Measurements from ENCODE around the gene DHH. TPM values are rescaled to one million over a fixed set of nuclear protein-coding genes. Genes with fewer than 3 reads are reported as not detected.
"Not testable (repeated sequence)": the region's sequence is repeated elsewhere in the genome, so short reads cannot be mapped to it uniquely, and the experiment has no call there.

DHH gene
- total RNA-seq, 6 donors from 2014 or later: 0.39 to 3.1 (median 0.76) TPM; not detected in 1

GRCh38 chr12:49130151-49131050 is 35.8 kb upstream of the DHH start:
- Histone ChIP-seq H3K4me3 (peak overlapping the region; percentile 43 to 98 (median 80)), H3K9me3 (no peaks in the 10 kb centered on the region), H3K27ac (peak overlapping the region; percentile 99 to 100 (median 99)), H3K4me1 (peaks cover 27 to 35% (median 28%) of the 10 kb centered on the region in 4 donors), H3K27me3 (no peaks in the 10 kb centered on the region), H3K36me3 (peaks cover 15 to 32% (median 20%) of the 10 kb centered on the region in 4 donors)
- TF ChIP-seq POLR2AphosphoS5 (IDR thresholded peaks at IDR 0.05) (peak; percentile 84 to 85), POLR2A (IDR thresholded peaks at IDR 0.05) (peak in 3 of 4 donors; percentile 34 to 89 (median 72)), EP300 (IDR thresholded peaks at IDR 0.05) (peak in 2 of 4 donors; percentile 40 to 74), CTCF (IDR thresholded peaks at IDR 0.05) (peak; percentile 87 to 98 (median 96))
- ATAC-seq (ENCODE audit: low FRiP score in 2 of 2) (peak; percentile 95 to 96), DNase-seq (peak; percentile 98)
- WGBS, 2 donors: 0 to 1% methylated on average over 37 to 56 of the region's 66 CpGs

GRCh38 chr12:49129332-49130150 is 34.9 kb upstream of the DHH start:
- H3K4me3 ChIP-seq: peak overlapping the region; percentile 35 to 98 (median 80)
- TF ChIP-seq POLR2AphosphoS5 (IDR thresholded peaks at IDR 0.05): no peak
- TF ChIP-seq CTCF (IDR thresholded peaks at IDR 0.05): no peak
- no peak for TF ChIP-seq POLR2A (IDR thresholded peaks at IDR 0.05)
- TF ChIP-seq EP300 (IDR thresholded peaks at IDR 0.05): no peak
- H3K27ac ChIP-seq: peak overlapping the region; percentile 99 to 100 (median 99)
- no peaks in the 10 kb centered on the region for H3K9me3 ChIP-seq
- H3K4me1 ChIP-seq: peaks cover 27 to 35% (median 28%) of the 10 kb centered on the region in 4 donors
- 47 to 48% methylated on average over 18 of the region's 18 CpGs for WGBS, 2 donors
- H3K27me3 ChIP-seq: no peaks in the 10 kb centered on the region
- ATAC-seq (ENCODE audit: low FRiP score in 2 of 2): no peak
- DNase-seq: no peak
- H3K36me3 ChIP-seq: peaks cover 15 to 32% (median 20%) of the 10 kb centered on the region in 4 donors

GRCh38 chr12:49127971-49128370 is 33.4 kb upstream of the DHH start:
- H3K4me1 ChIP-seq: peaks cover 27 to 35% (median 28%) of the 10 kb centered on the region in 4 donors
- WGBS, 2 donors: 89 to 98% methylated on average over 4 to 8 of the region's 8 CpGs
- not testable (repeated sequence) for DNase-seq

GRCh38 chr12:49126852-49127763 is 32.5 kb upstream of the DHH start:
- DNase-seq (no peak), ATAC-seq (ENCODE audit: low FRiP score in 2 of 2) (no peak)
- no peaks in the 10 kb centered on the region for H3K27me3 ChIP-seq
- peaks cover 15 to 32% (median 20%) of the 10 kb centered on the region in 4 donors for H3K36me3 ChIP-seq
- H3K4me1 ChIP-seq: peaks cover 18 to 26% (median 20%) of the 10 kb centered on the region in 4 donors
- 90 to 91% methylated on average over 4 of the region's 4 CpGs for WGBS, 2 donors
- TF ChIP-seq POLR2AphosphoS5 (IDR thresholded peaks at IDR 0.05) (no peak), POLR2A (IDR thresholded peaks at IDR 0.05) (no peak), EP300 (IDR thresholded peaks at IDR 0.05) (no peak), CTCF (IDR thresholded peaks at IDR 0.05) (no peak)
- no peak overlapping the region for H3K27ac ChIP-seq
- no peaks in the 10 kb centered on the region for H3K9me3 ChIP-seq
- H3K4me3 ChIP-seq: no peak overlapping the region

More at GRCh38 chr12:49127971-49128370, 33.4 kb upstream of the DHH start:
- not testable (repeated sequence) for H3K4me3 ChIP-seq; H3K9me3 ChIP-seq; H3K27me3 ChIP-seq; ATAC-seq (ENCODE audit: low FRiP score in 2 of 2); H3K27ac ChIP-seq
- peaks cover 15 to 32% (median 20%) of the 10 kb centered on the region in 4 donors for H3K36me3 ChIP-seq

All from upper lobe of left lung (tissue), 6 donors.